ENCODE data around the gene PPM1A.

PPM1A gene

GRCh38 chr14:60248697-60249318, at the start of gene PPM1A:
Gene PPM1A, plus strand, starts transcription at chr14:60249221. Its CDS starts 33,483 bp downstream, at chr14:60282704.
- TF ChIP-seq, protein P1, sequence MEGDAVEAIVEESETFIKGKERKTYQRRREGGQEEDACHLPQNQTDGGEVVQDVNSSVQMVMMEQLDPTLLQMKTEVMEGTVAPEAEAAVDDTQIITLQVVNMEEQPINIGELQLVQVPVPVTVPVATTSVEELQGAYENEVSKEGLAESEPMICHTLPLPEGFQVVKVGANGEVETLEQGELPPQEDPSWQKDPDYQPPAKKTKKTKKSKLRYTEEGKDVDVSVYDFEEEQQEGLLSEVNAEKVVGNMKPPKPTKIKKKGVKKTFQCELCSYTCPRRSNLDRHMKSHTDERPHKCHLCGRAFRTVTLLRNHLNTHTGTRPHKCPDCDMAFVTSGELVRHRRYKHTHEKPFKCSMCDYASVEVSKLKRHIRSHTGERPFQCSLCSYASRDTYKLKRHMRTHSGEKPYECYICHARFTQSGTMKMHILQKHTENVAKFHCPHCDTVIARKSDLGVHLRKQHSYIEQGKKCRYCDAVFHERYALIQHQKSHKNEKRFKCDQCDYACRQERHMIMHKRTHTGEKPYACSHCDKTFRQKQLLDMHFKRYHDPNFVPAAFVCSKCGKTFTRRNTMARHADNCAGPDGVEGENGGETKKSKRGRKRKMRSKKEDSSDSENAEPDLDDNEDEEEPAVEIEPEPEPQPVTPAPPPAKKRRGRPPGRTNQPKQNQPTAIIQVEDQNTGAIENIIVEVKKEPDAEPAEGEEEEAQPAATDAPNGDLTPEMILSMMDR (IDR thresholded peaks at IDR 0.05; ENCODE audit: low read depth, low read length): no peak

GRCh38 chr14:60199321-60199720, 49.7 kb upstream of the PPM1A start:
- H3K4me3 ChIP-seq (ENCODE audit: low read depth, low read length): no peak overlapping the region
- TF ChIP-seq, protein P1 (IDR thresholded peaks at IDR 0.05; ENCODE audit: low read depth, low read length): no peak

More at GRCh38 chr14:60248697-60249318, at the start of gene PPM1A:
- H3K4me3 ChIP-seq (ENCODE audit: low read depth, low read length): peak within 1 kb of the TSS; percentile 80

- TF ChIP-seq, protein P1 (IDR thresholded peaks at IDR 0.05; ENCODE audit: low read depth, low read length): no peak
- H3K4me3 ChIP-seq (ENCODE audit: low read depth, low read length): no peak overlapping the region
Measured at GRCh38 chr14:60204104-60204842, 44.7 kb upstream of the PPM1A start.

DNA sequence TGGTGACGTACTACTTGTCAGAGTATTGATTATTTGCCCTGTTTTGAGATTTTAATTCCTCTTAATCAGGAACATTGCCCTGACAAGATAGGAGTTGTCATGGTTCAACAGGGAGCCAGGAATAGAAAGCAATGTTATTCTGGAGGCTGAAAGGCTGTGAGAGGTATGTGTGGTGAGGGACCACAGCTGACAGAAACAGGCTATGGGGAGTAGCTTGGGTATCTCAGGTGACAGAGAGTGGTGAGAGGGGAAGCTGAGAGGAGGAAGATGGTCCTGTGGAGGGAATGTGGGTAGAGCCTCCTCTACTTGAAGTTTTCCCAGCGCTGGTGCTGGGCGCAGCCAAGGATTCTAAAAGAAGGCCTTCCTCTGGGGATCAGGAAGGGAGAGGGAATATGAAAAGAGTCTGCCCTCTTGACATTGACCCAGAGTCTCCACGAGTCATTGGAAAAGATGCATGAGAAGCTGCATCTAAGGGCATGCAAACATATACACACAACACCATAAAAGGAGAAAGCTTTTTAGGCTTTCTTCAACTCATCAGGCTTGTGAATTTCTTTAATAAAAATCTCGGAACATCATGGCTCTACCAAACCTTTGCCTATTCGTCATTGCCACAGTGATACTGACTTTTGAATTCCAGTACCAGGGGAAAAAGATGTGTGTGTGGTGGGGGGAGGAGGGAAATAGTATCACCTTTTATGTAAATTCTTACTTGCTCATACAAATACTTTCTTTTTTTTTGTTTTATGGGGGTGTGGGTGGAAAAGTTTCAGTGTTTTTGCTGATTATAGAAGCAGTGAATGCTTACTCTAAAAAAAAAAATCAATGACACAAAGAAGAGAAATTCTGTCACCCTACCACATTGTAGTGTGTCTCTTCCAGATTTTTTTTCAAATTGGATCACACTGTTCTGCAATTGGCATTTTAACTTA, 43.9 kb upstream of the PPM1A start:
- TF ChIP-seq, protein P1 (IDR thresholded peaks at IDR 0.05; ENCODE audit: low read depth, low read length): no peak
- no peak overlapping the region for H3K4me3 ChIP-seq (ENCODE audit: low read depth, low read length)

DNA sequence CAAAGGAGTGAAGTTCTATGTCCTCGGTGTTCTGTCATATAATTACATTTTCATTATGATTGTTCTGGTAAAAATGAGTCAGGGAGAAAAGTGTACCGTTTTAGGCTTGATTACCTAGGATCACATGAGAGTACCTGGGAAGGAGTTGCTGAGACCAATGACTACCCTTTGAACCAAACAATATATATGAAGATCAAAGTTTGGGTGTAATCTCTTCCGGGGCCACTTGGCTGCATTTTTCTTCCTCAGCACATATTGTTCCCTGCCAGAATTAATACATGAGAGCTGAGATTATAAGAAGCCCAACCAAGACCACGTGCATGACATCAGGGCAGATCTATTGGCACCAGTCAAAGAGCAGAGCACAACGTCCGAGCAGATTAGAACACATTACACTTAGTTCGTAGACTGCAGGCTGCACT, 42.8 kb upstream of the PPM1A start:
- no peak overlapping the region for H3K4me3 ChIP-seq (ENCODE audit: low read depth, low read length)
- TF ChIP-seq, protein P1 (IDR thresholded peaks at IDR 0.05; ENCODE audit: low read depth, low read length): no peak

- TF ChIP-seq, protein P1 (IDR thresholded peaks at IDR 0.05; ENCODE audit: low read depth, low read length): no peak
- H3K4me3 ChIP-seq (ENCODE audit: low read depth, low read length): no peak overlapping the region
Measured at GRCh38 chr14:60206837-60207533, 42.0 kb upstream of the PPM1A start.

All from WI38 (cell line).